Measurements from ENCODE around the gene NFATC2. TPM values are rescaled to one million over a fixed set of nuclear protein-coding genes. Genes with fewer than 3 reads are reported as not detected.

NFATC2 gene
- total and polyA plus RNA-seq, 2 experiments from 2014 or later = 0.52 to 0.59 TPM

DNA sequence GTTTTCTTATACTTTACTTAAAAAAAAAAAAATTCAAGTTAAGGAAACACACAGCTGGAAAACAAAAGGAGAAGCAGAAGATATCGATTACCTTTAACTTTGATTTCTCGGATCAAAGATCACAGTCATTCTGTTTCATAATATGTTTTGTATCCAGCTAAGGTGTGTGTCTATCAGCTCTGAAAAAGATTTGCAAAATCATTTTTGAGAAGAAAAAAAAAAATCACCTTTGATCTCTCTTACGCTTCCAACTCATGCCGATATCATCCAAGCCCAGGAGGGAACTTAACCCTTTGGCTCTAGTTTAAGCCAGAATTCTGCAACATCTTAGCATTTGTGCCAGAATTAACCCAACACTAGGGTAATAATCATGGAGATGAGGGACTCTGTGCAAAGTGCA lies 144.0 kb downstream of the NFATC2 start (continued):
- TF ChIP-seq, protein P1, sequence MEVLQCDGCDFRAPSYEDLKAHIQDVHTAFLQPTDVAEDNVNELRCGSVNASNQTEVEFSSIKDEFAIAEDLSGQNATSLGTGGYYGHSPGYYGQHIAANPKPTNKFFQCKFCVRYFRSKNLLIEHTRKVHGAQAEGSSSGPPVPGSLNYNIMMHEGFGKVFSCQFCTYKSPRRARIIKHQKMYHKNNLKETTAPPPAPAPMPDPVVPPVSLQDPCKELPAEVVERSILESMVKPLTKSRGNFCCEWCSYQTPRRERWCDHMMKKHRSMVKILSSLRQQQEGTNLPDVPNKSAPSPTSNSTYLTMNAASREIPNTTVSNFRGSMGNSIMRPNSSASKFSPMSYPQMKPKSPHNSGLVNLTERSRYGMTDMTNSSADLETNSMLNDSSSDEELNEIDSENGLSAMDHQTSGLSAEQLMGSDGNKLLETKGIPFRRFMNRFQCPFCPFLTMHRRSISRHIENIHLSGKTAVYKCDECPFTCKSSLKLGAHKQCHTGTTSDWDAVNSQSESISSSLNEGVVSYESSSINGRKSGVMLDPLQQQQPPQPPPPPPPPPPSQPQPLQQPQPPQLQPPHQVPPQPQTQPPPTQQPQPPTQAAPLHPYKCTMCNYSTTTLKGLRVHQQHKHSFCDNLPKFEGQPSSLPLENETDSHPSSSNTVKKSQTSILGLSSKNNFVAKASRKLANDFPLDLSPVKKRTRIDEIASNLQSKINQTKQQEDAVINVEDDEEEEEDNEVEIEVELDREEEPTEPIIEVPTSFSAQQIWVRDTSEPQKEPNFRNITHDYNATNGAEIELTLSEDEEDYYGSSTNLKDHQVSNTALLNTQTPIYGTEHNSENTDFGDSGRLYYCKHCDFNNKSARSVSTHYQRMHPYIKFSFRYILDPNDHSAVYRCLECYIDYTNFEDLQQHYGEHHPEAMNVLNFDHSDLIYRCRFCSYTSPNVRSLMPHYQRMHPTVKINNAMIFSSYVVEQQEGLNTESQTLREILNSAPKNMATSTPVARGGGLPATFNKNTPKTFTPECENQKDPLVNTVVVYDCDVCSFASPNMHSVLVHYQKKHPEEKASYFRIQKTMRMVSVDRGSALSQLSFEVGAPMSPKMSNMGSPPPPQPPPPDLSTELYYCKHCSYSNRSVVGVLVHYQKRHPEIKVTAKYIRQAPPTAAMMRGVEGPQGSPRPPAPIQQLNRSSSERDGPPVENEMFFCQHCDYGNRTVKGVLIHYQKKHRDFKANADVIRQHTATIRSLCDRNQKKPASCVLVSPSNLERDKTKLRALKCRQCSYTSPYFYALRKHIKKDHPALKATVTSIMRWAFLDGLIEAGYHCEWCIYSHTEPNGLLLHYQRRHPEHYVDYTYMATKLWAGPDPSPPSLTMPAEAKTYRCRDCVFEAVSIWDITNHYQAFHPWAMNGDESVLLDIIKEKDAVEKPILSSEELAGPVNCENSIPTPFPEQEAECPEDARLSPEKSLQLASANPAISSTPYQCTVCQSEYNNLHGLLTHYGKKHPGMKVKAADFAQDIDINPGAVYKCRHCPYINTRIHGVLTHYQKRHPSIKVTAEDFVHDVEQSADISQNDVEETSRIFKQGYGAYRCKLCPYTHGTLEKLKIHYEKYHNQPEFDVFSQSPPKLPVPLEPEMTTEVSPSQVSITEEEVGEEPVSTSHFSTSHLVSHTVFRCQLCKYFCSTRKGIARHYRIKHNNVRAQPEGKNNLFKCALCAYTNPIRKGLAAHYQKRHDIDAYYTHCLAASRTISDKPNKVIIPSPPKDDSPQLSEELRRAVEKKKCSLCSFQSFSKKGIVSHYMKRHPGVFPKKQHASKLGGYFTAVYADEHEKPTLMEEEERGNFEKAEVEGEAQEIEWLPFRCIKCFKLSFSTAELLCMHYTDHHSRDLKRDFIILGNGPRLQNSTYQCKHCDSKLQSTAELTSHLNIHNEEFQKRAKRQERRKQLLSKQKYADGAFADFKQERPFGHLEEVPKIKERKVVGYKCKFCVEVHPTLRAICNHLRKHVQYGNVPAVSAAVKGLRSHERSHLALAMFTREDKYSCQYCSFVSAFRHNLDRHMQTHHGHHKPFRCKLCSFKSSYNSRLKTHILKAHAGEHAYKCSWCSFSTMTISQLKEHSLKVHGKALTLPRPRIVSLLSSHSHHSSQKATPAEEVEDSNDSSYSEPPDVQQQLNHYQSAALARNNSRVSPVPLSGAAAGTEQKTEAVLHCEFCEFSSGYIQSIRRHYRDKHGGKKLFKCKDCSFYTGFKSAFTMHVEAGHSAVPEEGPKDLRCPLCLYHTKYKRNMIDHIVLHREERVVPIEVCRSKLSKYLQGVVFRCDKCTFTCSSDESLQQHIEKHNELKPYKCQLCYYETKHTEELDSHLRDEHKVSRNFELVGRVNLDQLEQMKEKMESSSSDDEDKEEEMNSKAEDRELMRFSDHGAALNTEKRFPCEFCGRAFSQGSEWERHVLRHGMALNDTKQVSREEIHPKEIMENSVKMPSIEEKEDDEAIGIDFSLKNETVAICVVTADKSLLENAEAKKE (CRISPR knock-in tag; IDR thresholded peaks at IDR 0.05) = no peak
- no peak for TF ChIP-seq POLR2AphosphoS5 (IDR thresholded peaks at IDR 0.05; ENCODE audit: low read depth)
- TF ChIP-seq EZH2 (IDR thresholded peaks at IDR 0.05; ENCODE audit: low read depth, unreplicated experiment) = no peak
- TF ChIP-seq JUNB (IDR thresholded peaks at IDR 0.05; ENCODE audit: unreplicated experiment) = no peak

DNA sequence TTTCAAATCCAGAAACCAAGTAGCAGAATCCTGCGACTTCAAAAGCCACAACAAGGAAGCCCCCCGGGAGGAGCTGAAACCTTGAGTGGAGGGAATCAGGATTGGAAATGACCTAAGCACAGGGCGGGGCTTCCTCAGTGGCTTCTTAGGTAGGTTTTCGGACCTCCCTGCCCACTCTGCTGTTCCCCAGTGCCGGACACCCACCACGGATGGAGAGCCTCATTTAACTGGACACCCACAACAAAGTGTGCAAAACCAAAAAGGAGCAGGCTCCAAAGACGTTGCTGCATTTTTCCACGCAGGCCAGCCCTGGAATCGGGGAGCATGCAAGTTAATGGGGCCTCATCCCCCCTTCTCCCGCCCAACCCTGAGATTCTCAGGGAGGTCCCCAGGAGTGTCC lies 144.4 kb downstream of the NFATC2 start:
- H4K20me1 ChIP-seq (replicated peaks; ENCODE audit: insufficient read depth) = no peaks in the 10 kb centered on the region
- Mint-ChIP-seq H3K9me3 (no peaks in the 10 kb centered on the region), H3K4me1 (peaks cover 26% of the 10 kb centered on the region; the same call in 2 of the 3 replicates), H3K27me3 (ENCODE audit: insufficient read depth, low read depth, poor library complexity) (peaks cover 4% of the 10 kb centered on the region), H3K36me3 (ENCODE audit: low read depth) (no peaks in the 10 kb centered on the region), H3K27ac (no peak overlapping the region), H3K4me3 (no peak overlapping the region)
- 0 out of 2 replicates have a peak overlapping the region, but pooled peaks have one; percentile 38 for H2AFZ ChIP-seq
- peaks cover 14% of the 10 kb centered on the region for H3K4me1 ChIP-seq (ENCODE audit: insufficient read depth)
- H3K79me2 ChIP-seq (replicated peaks; ENCODE audit: insufficient read depth) = no peaks in the 10 kb centered on the region
- H3K36me3 ChIP-seq (ENCODE audit: insufficient read depth) = no peaks in the 10 kb centered on the region
- H3K27me3 ChIP-seq (ENCODE audit: insufficient read depth) = no peaks in the 10 kb centered on the region
- ATAC-seq = no peak
- H3K4me2 ChIP-seq = no peak overlapping the region
- H3F3A ChIP-seq (replicated peaks; ENCODE audit: low read depth) = no peaks in the 10 kb centered on the region
- H3K9me2 ChIP-seq (ENCODE audit: insufficient read depth) = no peaks in the 10 kb centered on the region
- DNase-seq (ENCODE audit: low spot score) = no peak
- no peak overlapping the region for H3K4me3 ChIP-seq
- H3K27ac ChIP-seq (ENCODE audit: low read depth) = no peak overlapping the region
- TF ChIP-seq, protein P2, sequence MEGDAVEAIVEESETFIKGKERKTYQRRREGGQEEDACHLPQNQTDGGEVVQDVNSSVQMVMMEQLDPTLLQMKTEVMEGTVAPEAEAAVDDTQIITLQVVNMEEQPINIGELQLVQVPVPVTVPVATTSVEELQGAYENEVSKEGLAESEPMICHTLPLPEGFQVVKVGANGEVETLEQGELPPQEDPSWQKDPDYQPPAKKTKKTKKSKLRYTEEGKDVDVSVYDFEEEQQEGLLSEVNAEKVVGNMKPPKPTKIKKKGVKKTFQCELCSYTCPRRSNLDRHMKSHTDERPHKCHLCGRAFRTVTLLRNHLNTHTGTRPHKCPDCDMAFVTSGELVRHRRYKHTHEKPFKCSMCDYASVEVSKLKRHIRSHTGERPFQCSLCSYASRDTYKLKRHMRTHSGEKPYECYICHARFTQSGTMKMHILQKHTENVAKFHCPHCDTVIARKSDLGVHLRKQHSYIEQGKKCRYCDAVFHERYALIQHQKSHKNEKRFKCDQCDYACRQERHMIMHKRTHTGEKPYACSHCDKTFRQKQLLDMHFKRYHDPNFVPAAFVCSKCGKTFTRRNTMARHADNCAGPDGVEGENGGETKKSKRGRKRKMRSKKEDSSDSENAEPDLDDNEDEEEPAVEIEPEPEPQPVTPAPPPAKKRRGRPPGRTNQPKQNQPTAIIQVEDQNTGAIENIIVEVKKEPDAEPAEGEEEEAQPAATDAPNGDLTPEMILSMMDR (conservative IDR thresholded peaks at IDR 0.05; ENCODE audit: low read depth in 2 of 2) = no peak
- TF ChIP-seq, protein P3, sequence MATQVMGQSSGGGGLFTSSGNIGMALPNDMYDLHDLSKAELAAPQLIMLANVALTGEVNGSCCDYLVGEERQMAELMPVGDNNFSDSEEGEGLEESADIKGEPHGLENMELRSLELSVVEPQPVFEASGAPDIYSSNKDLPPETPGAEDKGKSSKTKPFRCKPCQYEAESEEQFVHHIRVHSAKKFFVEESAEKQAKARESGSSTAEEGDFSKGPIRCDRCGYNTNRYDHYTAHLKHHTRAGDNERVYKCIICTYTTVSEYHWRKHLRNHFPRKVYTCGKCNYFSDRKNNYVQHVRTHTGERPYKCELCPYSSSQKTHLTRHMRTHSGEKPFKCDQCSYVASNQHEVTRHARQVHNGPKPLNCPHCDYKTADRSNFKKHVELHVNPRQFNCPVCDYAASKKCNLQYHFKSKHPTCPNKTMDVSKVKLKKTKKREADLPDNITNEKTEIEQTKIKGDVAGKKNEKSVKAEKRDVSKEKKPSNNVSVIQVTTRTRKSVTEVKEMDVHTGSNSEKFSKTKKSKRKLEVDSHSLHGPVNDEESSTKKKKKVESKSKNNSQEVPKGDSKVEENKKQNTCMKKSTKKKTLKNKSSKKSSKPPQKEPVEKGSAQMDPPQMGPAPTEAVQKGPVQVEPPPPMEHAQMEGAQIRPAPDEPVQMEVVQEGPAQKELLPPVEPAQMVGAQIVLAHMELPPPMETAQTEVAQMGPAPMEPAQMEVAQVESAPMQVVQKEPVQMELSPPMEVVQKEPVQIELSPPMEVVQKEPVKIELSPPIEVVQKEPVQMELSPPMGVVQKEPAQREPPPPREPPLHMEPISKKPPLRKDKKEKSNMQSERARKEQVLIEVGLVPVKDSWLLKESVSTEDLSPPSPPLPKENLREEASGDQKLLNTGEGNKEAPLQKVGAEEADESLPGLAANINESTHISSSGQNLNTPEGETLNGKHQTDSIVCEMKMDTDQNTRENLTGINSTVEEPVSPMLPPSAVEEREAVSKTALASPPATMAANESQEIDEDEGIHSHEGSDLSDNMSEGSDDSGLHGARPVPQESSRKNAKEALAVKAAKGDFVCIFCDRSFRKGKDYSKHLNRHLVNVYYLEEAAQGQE (IDR thresholded peaks at IDR 0.05; ENCODE audit: unreplicated experiment) = no peak
- TF ChIP-seq ZNF331 (CRISPR knock-in tag; IDR thresholded peaks at IDR 0.05; ENCODE audit: low read depth) = no peak
- no peak for TF ChIP-seq POLR2AphosphoS5 (IDR thresholded peaks at IDR 0.05; ENCODE audit: low read depth)
- no peak for TF ChIP-seq STAT1 (IDR thresholded peaks at IDR 0.05; ENCODE audit: unreplicated experiment)
